PC-3 (cell line): ENCODE data around the gene EVC.

Source experiments
- EZH2 ChIP-seq: fragments of 300-600 bp; sonication (generic); IDR thresholded peaks from one replicate; pipeline ENCODE4 v1.6.1; 2017; ENCODE audit warnings: antibody characterized with exemption, mild to moderate bottlenecking, low read length; ENCODE audit not compliant: unreplicated experiment
- TF ChIP-seq, protein P1 (sequence below): fragments of 300-600 bp; sonication (generic); conservative IDR thresholded peaks from 2 replicates; pipeline ENCODE4 v1.5.1; 2017; ENCODE audit warnings: antibody characterized with exemption, low read depth, mild to moderate bottlenecking, low read length

DNA sequence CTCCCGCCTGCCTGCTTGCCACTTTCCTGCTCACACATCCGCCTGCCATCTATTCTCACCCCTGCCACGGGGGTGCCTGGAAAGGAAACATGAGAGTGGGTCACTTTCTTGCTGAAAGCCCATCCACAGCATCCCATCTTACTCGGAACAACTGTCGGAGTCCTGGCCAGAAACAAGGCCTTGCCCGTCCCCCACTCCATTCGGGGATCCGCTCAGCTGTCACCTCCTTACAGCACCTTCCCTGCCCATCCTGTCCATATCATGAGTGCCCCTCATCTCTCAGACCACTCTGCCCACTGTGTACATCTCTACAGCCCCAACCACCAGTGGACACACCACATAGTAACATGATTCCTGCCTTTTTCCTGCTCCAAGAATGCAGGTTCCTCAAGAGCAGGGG, 9.0 kb upstream of the EVC start:
- TF ChIP-seq, protein P1, sequence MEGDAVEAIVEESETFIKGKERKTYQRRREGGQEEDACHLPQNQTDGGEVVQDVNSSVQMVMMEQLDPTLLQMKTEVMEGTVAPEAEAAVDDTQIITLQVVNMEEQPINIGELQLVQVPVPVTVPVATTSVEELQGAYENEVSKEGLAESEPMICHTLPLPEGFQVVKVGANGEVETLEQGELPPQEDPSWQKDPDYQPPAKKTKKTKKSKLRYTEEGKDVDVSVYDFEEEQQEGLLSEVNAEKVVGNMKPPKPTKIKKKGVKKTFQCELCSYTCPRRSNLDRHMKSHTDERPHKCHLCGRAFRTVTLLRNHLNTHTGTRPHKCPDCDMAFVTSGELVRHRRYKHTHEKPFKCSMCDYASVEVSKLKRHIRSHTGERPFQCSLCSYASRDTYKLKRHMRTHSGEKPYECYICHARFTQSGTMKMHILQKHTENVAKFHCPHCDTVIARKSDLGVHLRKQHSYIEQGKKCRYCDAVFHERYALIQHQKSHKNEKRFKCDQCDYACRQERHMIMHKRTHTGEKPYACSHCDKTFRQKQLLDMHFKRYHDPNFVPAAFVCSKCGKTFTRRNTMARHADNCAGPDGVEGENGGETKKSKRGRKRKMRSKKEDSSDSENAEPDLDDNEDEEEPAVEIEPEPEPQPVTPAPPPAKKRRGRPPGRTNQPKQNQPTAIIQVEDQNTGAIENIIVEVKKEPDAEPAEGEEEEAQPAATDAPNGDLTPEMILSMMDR: no peak
- TF ChIP-seq EZH2: no peak
